RWPE1 (cell line): ENCODE results near the gene TRIM3.
"Not testable (repeated sequence)": the region's sequence is repeated elsewhere in the genome, so short reads cannot be mapped to it uniquely, and the experiment has no call there.

ENCODE experiments used
- CTCF ChIA-PET: fragments of 350-600 bp; sonication (Branson Sonifier 250); formaldehyde crosslinking; extraction: SDS; loops from one replicate; lab custom pipeline; 2021; lab: Yijun Ruan, JAX
- POLR2A ChIA-PET: fragments of 400-600 bp; formaldehyde crosslinking; extraction: SDS; loops from one replicate; lab custom pipeline; 2020; ENCODE audit warnings: antibody characterized with exemption; ENCODE audit not compliant: low non-redundant PET; lab: Yijun Ruan, JAX
- DNase-seq: peaks from one replicate; pipeline ENCODE4 v3.0.0; 2012; ENCODE audit warnings: low spot score
- H3K27ac ChIP-seq: fragments of 450-650 bp; 2 replicates; pipeline ENCODE4 v1.5.1; 2017
- CTCF ChIP-seq: fragments of 450-650 bp; conservative IDR thresholded peaks from 2 replicates; pipeline ENCODE4 v1.5.1; 2017; ENCODE audit warnings: low read depth, mild to moderate bottlenecking

The TRIM3 gene

GRCh38 chr11:6473451-6474412 lies at the start of gene TRIM3:
TSS of gene TRIM3 (minus strand) at chr11:6473941. CDS start at chr11:6465695, 8,246 bp downstream.
- DNase-seq: peak; percentile 97
- peak within 1 kb of the TSS; percentile 86 for H3K27ac ChIP-seq
- POLR2A ChIA-PET: no interaction called here
- CTCF ChIA-PET: interaction anchor here (0.6 to 1.6 kb wide), 3 partner anchors 94 to 222 kb away, joined by 3 to 5 read pairs (median 5); no protein-coding TSS in a partner anchor
- TF ChIP-seq CTCF: no peak; the same call in 1 of the 2 replicates

- POLR2A ChIA-PET: no interaction called here
- no peak overlapping the region for H3K27ac ChIP-seq
- CTCF ChIA-PET: interaction anchor here (0.7 to 1.6 kb wide), 2 partner anchors 8 to 17 kb away, joined by 3 to 4 read pairs; no protein-coding TSS in a partner anchor
- no peak for TF ChIP-seq CTCF
- DNase-seq: peak; percentile 52
Measured at GRCh38 chr11:6523253-6523652, 49.5 kb upstream of the TRIM3 start.

GRCh38 chr11:6521946-6522345 lies 48.2 kb upstream of the TRIM3 start:
- CTCF ChIA-PET: interaction anchor here (0.6 to 0.7 kb wide), 3 partner anchors 315 to 1454 kb away, joined by 3 to 5 read pairs (median 3); no protein-coding TSS in a partner anchor
- POLR2A ChIA-PET, H3K27ac ChIP-seq, DNase-seq: not testable (repeated sequence)

- TF ChIP-seq CTCF: no peak
- no peak for DNase-seq
- ChIA-PET POLR2A (no interaction called here), CTCF (interaction anchor here (0.7 to 1.2 kb wide), 3 partner anchors 10 to 808 kb away, joined by 3 to 4 read pairs (median 3); no protein-coding TSS in a partner anchor)
- no peak overlapping the region for H3K27ac ChIP-seq
Measured at GRCh38 chr11:6520265-6520664, 46.5 kb upstream of the TRIM3 start.

- POLR2A ChIA-PET: no interaction called here
- DNase-seq: no peak
- CTCF ChIA-PET: no interaction called here
- no peak overlapping the region for H3K27ac ChIP-seq
- TF ChIP-seq CTCF: no peak
Measured at GRCh38 chr11:6516865-6517264, 43.1 kb upstream of the TRIM3 start.

- DNase-seq: peak; percentile 74
- TF ChIP-seq CTCF: peak; percentile 80
- no peak overlapping the region for H3K27ac ChIP-seq
- CTCF ChIA-PET: interaction anchor here (0.6 to 2.4 kb wide), 5 partner anchors 10 to 127 kb away, joined by 3 to 14 read pairs (median 4); no protein-coding TSS in a partner anchor
- POLR2A ChIA-PET: interaction anchor here (1.0 kb wide), 1 partner anchor 126 kb away, joined by 3 read pairs; no protein-coding TSS in a partner anchor
Measured at GRCh38 chr11:6505577-6506240, 32.0 kb upstream of the TRIM3 start.
